RWPE2 (cell line): ENCODE measurements around the gene ADAM8.

Experiments used
- ATAC-seq: fragments of 200-7000 bp; cut with Tn5 transposase; 3 replicates; pipeline ENCODE4 v1.9.1; 2021; ENCODE audit warnings: low read depth
- DNase-seq: peaks from one replicate; pipeline ENCODE4 v3.0.0-alpha.2; 2020; ENCODE audit warnings: low spot score
- H3K27ac ChIP-seq: fragments of 450-650 bp; 2 replicates; pipeline ENCODE4 v1.5.1; 2017; ENCODE audit warnings: mild to moderate bottlenecking; ENCODE audit not compliant: poor library complexity, severe bottlenecking
- H3K27me3 ChIP-seq: fragments of 250-450 bp; sonication (Bioruptor Pico); 2 replicates; pipeline ENCODE4 v1.5.1; 2021; ENCODE audit warnings: mild to moderate bottlenecking, moderate library complexity; ENCODE audit not compliant: insufficient read depth, poor library complexity, severe bottlenecking
- H3K36me3 ChIP-seq: fragments of 250-450 bp; sonication (Bioruptor Pico); 2 replicates; pipeline ENCODE4 v1.5.1; 2020; ENCODE audit warnings: low read depth, mild to moderate bottlenecking, moderate library complexity
- H3K4me1 ChIP-seq: fragments of 250-450 bp; sonication (Bioruptor Pico); 2 replicates; pipeline ENCODE4 v1.5.1; 2021; ENCODE audit warnings: mild to moderate bottlenecking, moderate library complexity; ENCODE audit not compliant: insufficient read depth, poor library complexity, severe bottlenecking
- H3K4me3 ChIP-seq: fragments of 250-450 bp; sonication (Bioruptor Pico); 2 replicates; pipeline ENCODE4 v1.5.1; 2021; ENCODE audit warnings: mild to moderate bottlenecking, moderate library complexity; ENCODE audit not compliant: severe bottlenecking
- H3K9me3 ChIP-seq: fragments of 250-450 bp; sonication (Bioruptor Pico); 2 replicates; pipeline ENCODE4 v1.5.1; 2021; ENCODE audit warnings: mild to moderate bottlenecking, moderate library complexity; ENCODE audit not compliant: severe bottlenecking
- CTCF ChIP-seq: fragments of 450-650 bp; IDR thresholded peaks from one replicate; pipeline ENCODE4 v1.5.1; 2017; ENCODE audit warnings: mild to moderate bottlenecking, moderate library complexity; ENCODE audit not compliant: poor library complexity, severe bottlenecking

The ADAM8 gene

GRCh38 chr10:133242611-133243356 is 33.9 kb downstream of the ADAM8 start:
- Histone ChIP-seq H3K4me1 (no peaks in the 10 kb centered on the region), H3K4me3 (no peak overlapping the region), H3K9me3 (no peaks in the 10 kb centered on the region), H3K27me3 (peaks cover 27% of the 10 kb centered on the region), H3K36me3 (no peaks in the 10 kb centered on the region), H3K27ac (no peak overlapping the region)
- DNase-seq: no peak
- no peak for TF ChIP-seq CTCF
- no peak for ATAC-seq

GRCh38 chr10:133241501-133242205 is 35.0 kb downstream of the ADAM8 start:
- Histone ChIP-seq H3K4me3 (no peak overlapping the region), H3K4me1 (no peaks in the 10 kb centered on the region), H3K27ac (no peak overlapping the region), H3K9me3 (no peaks in the 10 kb centered on the region), H3K27me3 (peaks cover 39% of the 10 kb centered on the region), H3K36me3 (no peaks in the 10 kb centered on the region)
- ATAC-seq: no peak
- DNase-seq: no peak
- no peak for TF ChIP-seq CTCF

GRCh38 chr10:133239990-133240389 is 36.7 kb downstream of the ADAM8 start:
- Histone ChIP-seq H3K4me1 (no peaks in the 10 kb centered on the region), H3K27me3 (peaks cover 55% of the 10 kb centered on the region), H3K36me3 (no peaks in the 10 kb centered on the region), H3K9me3 (no peaks in the 10 kb centered on the region), H3K4me3 (no peak overlapping the region), H3K27ac (no peak overlapping the region)
- TF ChIP-seq CTCF: no peak
- DNase-seq (no peak), ATAC-seq (no peak)

GRCh38 chr10:133238466-133238804 is 38.2 kb downstream of the ADAM8 start:
- no peaks in the 10 kb centered on the region for H3K4me1 ChIP-seq
- TF ChIP-seq CTCF: no peak
- H3K27me3 ChIP-seq: peaks cover 66% of the 10 kb centered on the region
- no peak overlapping the region for H3K4me3 ChIP-seq
- H3K9me3 ChIP-seq: no peaks in the 10 kb centered on the region
- no peak overlapping the region for H3K27ac ChIP-seq
- DNase-seq (no peak), ATAC-seq (no peak)
- H3K36me3 ChIP-seq: no peaks in the 10 kb centered on the region
